NCI-H1436 (cell line): ENCODE results near the gene FAM187B.
"Not testable (repeated sequence)": the region's sequence is repeated elsewhere in the genome, so short reads cannot be mapped to it uniquely, and the experiment has no call there.

ENCODE experiments used
- DNase-seq: peaks from one replicate; lab custom pipeline; 2025; lab: John Stamatoyannopoulos, UW

FAM187B gene

DNA sequence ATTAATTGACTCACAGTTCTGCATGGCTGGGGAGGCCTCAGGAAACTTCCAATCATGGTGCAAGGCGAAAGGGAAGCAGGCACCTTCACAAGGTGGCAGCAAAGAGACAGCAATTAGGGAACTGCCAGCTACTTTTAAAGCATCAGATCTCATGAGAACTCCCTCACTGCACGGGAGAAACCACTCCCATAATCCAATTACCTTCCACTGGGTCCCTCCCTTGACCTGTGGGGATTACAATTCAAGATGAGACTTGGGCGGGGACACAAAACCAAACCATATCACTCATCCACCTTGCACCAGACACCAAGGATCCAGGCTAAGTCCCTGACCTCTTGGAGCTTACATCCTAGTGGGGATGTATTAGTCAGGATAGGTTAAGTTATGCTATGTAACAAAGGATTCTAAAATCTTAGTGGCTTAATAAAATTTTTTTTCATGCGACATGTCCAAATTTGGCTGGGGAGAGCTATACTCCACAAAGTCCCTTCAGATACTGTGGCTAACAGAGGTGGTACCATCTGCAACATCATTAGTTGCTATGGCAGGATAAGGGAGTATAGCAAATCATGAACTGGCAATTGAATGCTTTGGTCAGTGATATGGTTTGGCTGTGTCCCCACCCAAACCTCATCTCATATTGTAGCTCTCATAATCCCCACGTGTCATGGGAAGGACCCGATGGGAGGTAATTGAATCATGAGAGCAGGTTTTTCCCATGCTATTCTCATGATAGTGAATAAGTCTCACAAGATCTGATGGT is 8.3 kb upstream of the FAM187B start:
- no peak for DNase-seq

DNA sequence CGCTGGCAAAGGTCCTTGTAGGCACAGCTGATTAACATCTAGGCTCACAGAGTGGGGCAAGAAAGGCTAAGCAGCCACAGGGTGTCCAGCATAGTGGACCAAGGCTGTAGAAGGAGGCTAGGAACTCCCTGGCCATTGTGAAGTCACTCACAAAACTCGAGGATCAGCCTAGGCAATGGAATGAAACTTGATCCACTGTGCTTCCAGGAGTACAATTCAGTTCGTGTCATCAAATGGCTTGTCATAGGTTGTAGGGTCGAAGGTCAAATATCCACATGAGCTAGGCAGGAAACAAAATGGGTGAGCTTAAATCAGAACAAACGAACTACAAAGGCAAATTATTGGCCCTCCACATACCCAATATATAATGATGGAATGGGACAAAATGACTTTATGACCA is 4.4 kb upstream of the FAM187B start:
- DNase-seq, result no peak

DNA sequence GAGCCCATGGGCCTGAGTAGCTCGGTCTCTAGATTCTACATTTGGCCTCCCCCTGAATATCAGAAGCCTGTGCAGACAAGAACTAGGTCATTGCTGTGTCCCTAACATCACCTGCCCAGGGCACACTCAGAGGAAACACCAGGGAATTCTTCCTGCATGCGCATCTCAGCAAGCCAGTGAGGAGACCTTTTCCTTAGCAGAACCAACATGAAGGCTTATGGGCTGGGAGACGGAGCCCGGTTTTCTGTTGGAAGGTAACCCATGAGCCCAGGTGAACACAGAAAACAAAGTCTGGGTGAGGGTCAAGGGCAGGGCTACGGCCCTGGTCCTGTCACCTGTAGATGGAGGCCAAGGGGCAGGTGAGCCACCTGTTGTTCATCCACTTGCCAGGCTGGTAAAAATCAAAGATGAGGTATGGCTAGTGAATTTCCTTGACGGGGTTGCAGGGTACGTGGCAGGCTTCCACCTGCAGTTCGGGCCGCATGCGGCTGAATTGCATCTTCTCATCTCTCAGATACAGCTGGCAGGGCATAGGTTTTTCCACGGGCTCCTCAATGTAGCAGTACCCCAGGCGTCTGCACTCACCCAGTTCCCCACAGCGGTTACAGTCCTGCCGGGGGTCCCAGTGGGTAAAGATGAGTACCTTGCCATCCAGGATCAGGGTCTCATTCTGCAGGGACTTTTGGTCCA is 3.6 kb upstream of the FAM187B start:
- no peak for DNase-seq

DNA sequence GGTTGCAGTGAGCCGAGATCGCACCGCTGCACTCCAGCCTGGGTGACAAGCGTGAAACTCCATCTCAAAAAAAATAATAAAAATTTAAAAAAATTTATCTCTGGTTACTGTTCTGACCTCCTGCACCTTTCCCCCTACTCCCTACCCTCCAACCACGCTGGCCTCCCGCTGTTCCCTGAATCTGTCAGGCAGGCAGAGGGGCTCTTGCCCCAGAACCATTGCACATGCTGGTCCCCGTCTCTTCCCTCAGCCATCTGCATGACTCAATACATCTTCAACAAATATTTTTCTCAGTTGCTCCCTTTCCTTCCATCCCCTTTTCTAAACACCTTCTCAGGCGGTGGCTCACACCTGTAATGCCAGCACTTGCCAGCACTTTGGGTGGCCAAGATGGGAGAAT is 1.1 kb upstream of the FAM187B start:
- DNase-seq, result no peak

DNA sequence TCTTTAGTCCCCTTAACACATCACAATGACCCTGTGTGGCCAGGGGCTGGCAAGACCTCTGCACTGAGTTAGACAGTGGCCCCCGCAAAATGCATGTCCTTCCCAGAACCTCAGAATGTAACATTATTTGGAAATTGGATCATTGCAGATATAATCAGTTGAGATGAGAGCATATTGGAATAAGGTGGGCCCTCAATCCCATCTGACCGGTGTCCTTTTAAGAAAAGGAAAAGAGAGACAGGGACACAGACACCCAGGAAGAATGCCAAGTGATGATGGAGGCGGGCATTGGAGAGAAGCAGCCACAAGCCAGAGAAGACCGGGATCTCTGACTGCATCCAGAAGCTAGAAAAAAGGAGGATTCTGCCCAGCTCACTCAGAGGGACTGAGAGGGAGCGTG is 1.8 kb downstream of the FAM187B start:
- DNase-seq, result no peak

DNA sequence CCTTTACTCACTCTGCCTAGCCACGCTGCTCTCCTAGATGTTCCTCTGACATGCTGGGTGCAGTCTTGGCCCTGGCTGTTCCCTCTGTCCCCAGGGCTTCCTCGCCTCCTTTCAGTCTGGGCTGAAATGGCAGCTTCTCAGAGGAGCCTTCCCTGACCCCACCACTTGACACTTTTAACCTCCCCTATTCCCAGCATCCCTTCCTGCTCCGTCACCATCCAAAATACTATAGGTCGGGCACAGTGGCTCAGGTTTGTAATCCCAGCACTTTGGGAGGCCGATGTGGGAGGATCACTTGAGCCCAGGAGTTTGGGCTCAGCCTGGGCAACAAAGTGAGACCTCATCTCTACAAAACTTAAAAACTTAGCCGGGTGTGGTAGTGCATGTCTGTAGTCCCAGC is 2.6 kb downstream of the FAM187B start:
- DNase-seq, result no peak

DNA sequence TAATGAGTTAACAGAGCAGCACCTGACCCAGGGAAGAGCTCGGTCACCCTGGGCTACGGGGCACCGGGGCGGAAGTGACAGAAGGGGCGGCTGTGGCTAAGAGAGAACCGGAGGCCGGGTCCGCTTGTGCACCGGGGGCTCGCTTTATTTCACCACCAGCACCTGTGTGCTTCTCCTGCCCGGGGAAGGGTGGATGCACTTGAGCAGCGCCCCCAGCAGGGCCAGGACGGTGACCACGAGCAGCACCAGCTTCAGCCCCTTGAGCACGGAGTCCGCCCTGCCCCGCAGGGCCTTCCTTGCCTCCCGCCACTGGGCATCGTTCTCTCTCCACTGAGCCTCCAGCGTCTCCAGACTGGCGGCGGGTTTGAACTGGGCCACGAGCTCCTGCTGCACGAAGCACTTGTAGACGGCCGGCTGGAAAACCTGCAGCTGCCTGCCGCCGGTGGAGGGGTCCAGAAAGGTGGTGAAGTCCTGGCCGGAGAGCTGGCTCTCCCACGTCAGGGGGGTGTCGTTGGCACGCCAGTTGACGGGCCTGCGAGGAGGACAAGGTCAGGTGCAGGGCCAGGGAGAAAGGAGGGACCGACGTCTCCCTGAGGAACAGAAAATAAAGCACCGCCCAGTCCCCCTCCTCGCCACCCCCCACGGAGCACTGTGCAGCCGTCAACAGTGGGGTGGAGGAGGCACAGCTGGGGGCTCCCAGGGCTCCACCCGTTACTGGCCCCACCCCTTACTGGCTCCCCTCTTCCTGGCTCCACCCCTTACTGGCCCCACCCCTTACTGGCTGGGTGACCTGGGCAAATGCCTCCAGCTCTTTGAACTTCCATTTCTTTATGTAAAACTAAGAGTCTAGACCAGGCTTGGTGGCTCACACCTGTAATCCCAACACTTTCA is 3.6 kb downstream of the FAM187B start:
- DNase-seq, result no peak

DNA sequence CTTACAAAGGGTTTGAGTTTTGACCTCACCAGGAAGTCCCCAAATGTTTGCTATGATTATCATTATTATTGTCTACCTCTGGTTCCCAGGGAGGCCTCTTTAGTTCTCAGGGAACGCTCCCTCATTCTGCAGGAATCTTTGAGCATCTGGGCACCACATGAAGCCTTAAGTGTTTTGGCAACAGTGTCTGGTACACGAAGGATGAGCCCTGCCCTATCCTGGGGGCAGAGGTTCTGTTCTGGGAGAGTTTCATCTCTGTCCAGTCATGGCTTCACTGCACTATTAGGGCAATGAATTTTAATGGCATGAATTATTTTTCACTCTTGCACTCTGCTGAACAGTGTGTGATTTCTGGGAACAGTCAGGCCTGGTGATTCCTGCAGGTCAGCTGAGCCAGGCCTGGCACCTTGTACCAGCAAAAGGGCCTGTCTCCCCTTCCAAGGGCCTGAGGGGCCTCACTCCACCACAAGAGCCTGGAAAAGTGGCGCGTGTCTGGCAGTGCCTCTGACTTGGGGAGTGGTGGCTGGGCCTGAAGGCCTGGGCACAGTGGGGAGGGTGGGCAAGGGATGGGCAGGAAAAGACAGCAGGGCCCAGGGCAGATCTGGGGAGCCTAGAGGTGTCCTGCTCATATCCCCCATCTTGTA is 4.6 kb downstream of the FAM187B start:
- no peak for DNase-seq

DNA sequence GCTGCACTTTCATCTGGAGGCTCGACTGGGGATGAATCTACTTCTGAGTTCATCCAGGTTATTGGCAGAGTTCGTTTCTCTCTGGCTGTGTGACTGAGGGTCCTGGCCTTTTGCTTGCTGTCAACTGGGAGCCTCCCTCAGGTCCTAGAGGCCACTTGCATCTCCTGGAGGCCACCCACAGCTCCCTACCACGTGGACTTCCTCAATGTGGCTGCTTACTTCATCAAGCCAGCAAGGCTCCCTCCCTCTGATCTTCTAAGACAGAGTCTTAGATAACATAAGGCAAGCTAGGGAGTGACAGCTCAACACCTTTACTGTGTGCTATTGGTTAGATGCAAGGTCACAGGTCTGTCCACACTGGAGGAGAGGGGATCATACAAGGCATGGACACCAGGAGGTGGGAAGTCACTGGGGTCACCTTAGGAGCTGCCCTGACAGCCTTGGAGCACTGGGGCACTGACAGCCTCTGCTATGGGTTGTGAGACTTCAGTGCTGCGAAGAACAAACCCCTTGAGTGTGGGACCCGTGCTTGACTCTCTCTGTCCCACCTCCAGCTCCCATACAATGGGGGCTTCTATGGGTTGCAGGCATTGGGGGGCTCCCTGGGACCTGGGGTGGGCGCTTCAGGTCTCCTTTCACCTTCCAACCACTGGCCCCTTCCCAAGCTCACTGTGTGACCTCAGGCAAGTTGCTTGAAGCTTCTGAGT is 5.3 kb downstream of the FAM187B start:
- no peak for DNase-seq

DNA sequence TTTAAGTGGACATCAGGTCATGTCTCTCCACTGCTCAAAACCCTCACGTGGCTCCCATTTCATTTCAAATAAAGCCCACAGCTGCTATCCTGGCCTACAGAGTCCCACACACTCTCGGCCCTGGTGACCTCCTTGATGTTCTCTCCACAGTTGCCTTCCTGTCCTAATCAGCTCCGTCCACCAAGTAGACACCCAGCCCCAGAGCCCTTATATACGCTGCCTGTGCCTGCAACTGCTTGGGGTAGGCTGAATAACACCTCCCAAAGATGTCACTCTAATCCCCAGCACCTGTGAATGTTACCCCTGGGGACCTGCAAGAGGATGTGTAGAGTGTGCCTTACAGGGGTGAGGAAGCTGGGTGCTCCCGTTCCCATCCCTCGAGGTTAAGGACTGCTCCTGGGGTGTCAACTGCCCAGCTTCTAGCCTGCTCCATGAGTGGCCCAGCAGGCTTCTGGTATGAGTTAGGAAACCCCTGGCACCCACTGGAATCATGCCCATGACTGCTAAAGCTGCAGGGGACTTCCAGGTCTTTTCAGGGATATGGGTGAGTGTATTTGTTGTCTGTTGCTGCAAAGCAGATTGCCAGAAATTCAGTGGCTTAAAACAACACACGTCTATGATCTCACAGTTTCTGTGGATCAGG is 6.0 kb downstream of the FAM187B start:
- no peak for DNase-seq

DNA sequence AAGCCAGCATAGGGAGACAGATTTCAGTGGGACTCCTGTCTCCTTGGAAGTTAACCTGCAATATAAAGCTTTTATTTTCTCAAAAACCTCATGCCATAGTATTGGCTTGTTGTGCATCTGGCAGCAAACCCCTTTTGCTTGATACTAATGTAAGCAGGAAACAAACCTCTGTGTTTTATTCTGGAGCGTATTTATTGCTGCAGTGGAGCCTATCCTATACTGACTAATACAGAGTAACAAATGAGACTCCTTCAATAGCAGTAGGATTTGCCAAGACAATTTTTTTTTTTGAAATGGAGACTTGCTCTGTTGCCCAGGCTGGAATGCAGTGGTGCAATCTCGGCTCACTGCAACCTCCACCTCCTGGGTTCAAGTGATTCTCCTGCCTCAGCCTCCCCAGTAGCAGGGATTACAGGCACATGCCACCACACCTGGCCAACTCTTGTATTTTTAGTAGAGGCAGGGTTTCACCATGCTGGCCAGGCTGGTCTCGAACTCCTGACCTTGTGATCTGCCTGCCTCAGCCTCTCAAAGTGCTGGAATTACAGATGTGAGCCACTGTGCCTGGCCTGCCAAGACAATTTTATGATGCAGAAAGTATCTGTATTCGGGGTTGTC is 7.5 kb downstream of the FAM187B start:
- DNase-seq, result not testable (repeated sequence)

DNA sequence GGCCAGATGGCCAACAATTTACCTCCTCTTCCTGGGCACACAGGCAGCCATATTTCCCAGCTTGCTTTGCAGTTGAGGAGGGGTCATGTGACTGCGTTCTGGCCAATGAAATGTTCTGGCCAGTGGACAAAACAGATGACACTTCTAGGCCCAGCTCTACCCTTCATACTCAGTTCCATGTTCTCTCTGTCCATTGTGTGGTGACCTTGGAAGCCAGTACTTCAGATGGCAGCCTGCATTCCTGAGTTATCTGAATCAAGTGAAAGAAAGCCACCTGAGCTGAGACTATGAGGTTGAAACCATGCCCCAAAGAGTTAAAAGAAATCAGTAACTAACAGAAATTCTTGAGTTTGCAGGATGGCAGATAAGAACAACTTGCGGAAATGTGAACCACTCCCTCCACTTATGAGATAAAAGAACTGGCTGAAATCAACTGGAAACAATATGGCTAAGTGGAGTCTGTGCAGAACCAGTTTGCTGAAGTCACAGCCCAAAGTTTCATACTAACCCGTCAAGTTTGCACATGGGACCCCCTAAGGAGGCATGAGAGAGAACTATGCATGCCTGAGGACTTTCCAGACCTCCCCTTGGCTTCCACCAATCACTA is 8.1 kb downstream of the FAM187B start:
- DNase-seq, result no peak

DNA sequence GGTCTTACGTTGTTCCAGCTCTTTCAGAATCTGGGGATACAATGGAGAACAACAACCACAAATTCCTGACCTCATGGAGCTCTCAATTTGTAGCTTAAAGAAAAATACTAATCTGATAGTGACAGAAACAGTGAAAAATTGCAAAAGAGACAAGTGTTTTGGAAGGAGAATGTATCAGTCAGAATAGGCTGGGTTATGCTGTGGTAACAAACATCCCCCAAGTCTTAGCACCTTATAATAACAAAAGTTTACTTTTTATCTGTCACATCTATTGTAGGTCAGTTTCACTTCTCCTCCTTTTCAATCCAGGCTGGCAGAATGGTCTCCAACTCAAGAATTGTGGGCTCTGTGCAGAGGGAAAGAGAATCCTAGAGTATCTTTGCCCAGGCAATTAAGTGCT is 9.5 kb downstream of the FAM187B start:
- no peak for DNase-seq

DNA sequence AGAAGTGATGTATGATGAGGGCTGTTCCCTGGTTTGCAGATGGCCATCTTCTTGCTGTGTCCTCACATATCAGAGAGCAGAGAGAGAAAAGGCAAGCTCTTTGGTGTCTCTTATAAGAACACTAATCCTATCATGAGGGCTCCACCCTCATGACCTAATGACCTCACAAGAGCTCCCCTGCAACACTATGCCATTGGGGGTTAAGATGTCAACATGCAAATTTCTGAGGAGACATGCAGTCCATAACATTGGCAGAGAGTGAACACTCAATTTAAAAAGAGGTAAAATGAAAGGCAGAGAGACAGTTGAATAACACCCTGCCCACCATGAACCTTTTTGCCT is 10.9 kb downstream of the FAM187B start:
- DNase-seq, result no peak

DNA sequence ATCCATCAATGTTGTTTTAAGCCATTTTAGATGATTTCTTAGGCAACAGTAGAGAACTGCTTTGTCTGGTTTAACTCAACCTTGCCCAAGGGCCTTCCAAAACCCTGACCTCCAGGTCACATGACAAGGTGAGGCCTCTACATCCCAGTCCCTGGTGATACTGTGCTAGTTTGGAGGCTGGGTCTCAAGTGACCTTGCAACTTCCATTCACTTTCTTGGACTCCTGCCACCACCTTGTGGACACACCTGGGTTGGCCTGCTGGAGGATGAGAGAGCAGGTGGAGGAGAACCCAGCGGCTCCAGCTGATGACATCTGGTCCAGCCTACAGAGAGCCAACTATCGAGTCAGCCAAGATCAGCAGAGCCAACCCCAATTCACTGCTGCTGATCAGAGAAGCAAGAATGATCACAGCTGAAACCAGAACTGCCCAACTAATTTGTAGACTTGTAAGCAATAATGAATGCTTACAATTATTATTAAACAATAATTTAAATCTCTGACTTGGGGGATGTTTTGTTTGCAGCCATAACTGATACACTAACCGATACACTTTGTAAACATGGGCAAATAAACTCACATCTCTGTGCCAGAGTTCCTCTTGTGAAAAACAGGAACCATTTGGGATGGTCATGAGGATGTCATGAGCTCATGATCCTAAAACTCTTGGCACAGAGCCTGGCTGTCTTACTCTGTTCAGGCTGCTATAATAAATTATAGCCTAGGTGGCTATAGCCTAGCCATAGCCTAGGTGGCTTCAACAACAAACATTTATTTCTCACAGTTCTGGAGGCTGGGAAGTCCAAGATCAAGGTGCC is 11.5 kb downstream of the FAM187B start:
- DNase-seq, result no peak

DNA sequence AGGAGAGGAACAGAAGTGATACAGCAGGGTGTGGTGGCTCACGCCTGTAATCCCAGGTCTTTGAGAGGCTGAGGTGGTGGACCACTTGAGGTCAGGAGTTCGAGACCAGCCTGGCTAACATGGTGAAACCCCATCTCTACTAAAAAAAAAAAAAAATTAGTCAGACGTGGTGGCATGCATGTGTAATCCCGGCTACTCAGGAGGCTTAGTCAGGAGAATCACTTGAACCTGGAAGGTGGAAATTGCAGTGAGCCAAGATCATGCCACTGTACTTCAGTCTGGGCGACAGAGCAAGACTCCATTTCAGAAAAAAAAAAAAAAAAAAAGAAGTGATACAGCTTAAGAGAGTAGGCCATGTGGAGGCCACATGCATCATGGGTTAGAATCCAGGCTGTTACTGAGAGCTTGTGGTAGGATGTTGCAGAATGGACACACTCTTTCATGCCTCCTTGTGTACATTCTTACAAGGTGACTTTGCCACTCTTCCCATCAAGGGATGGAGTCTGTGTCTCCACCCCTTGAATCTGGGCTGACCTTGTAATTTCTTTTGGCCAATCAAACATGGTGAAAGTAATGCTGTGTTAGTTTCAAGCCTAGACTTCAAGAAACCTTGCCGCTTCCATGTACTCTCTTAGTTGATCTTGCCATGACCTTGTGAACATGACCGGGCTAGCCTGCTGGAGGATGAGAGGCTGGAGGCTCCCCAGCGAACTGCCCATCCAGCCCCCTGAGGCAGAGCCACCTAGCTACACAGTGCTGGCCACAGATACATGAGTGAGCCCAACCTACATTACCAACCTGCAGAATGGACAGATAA is 12.3 kb downstream of the FAM187B start:
- DNase-seq, result no peak

DNA sequence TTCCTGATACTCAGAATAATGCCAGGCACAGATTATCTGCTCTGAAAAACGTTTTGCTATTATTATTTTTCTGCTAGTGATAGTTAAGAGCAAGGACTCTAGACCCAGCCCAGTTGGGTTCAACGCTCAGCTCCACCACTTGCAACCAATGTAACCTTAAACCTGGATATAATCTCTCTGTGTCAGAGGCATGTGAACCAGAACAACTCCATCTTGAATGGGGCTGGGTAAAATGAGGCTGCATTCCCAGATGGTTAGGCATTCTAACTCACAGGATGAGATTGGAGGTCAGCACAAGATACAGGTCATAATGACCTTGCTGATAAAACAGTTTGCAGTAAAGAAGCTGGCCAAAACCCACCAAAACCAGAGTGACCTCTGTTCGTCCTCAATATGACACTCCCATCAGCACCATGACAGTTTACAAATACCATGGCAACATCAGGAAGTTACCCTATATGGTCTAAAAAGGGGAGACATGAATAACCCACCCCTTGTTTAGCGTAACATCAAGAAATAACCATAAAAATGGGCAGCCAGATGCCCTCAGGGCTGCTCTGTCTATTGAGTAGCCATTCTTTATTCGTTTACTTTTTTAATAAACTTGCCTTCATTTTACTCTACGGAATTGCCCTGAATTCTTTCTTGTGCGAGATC is 13.6 kb downstream of the FAM187B start:
- DNase-seq, result no peak
